Esophagus muscularis mucosa (tissue), 4 donors: ENCODE results near the gene MRPL47.

Source experiments
- EP300 ChIP-seq: sonication (generic); formaldehyde crosslinking; IDR thresholded peaks from one replicate; pipeline ENCODE4 v1.6.1; 2017; ENCODE audit warnings: antibody characterized with exemption
- POLR2A ChIP-seq: fragments of 450-650 bp; IDR thresholded peaks from one replicate; pipeline ENCODE4 v1.6.1; 2017; ENCODE audit warnings: antibody characterized with exemption, moderate library complexity, mild to moderate bottlenecking, low read depth
- TF ChIP-seq, protein P1 (sequence below), 3 experiments: fragments of 200-600 bp in 2 of 3; fragments of 450-650 bp in 1 of 3; sonication (generic) in 2 of 3; IDR thresholded peaks; one replicate each; pipeline ENCODE4 v1.5.1; 2017 to 2019; ENCODE audit warnings: antibody characterized with exemption in 3 of 3, mild to moderate bottlenecking in 2 of 3, moderate library complexity in 1 of 3

DNA sequence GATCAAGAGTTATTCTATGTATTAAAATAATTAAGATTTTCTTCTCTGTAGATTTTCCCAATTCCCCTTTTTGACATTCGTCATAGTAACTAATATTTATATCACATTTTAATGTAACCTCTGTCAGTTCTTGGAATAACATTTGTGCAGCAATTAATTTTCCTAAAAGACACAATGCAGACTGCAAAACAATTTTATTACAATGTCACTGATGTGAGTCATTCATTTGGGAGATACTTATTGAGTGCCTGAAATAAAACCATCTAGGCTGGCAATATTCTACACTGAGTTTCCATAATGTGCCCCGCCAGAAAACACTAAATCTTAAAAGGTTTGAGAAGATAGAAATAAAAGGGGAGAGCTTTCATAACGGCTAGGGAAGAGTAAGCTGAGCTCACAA lies 41.7 kb upstream of the MRPL47 start:
- TF ChIP-seq, protein P1, sequence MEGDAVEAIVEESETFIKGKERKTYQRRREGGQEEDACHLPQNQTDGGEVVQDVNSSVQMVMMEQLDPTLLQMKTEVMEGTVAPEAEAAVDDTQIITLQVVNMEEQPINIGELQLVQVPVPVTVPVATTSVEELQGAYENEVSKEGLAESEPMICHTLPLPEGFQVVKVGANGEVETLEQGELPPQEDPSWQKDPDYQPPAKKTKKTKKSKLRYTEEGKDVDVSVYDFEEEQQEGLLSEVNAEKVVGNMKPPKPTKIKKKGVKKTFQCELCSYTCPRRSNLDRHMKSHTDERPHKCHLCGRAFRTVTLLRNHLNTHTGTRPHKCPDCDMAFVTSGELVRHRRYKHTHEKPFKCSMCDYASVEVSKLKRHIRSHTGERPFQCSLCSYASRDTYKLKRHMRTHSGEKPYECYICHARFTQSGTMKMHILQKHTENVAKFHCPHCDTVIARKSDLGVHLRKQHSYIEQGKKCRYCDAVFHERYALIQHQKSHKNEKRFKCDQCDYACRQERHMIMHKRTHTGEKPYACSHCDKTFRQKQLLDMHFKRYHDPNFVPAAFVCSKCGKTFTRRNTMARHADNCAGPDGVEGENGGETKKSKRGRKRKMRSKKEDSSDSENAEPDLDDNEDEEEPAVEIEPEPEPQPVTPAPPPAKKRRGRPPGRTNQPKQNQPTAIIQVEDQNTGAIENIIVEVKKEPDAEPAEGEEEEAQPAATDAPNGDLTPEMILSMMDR (IDR thresholded peaks at IDR 0.05): no peak
- TF ChIP-seq POLR2A: no peak
- TF ChIP-seq EP300: no peak
